H1 (cell line): ENCODE data around the gene IFI27L1. TPM values are rescaled to one million over a fixed set of nuclear protein-coding genes. Genes with fewer than 3 reads are reported as not detected.

Experiments used
- CTCF ChIA-PET: fragments of 300-600 bp; sonication (Branson Sonifier 250); formaldehyde crosslinking; loops from one replicate; lab custom pipeline; 2021; ENCODE audit not compliant: partially characterized antibody; lab: Charles Lee
- POLR2A ChIA-PET: fragments of 300-600 bp; sonication (Branson Sonifier 250); formaldehyde crosslinking; loops from one replicate; lab custom pipeline; 2021; ENCODE audit warnings: inconsistent platforms; ENCODE audit not compliant: partially characterized antibody; lab: Charles Lee
- DNase-seq, 2 experiments: peaks; one replicate each; pipeline versions ENCODE4 v3.0.0 to v3.0.0-alpha.2; 2010 to 2022; ENCODE audit warnings: low spot score in 2 of 2, low read depth in 1 of 2, mixed read lengths in 1 of 2
- FAIRE-seq: peaks from 2 replicates; lab custom pipeline; 2011; peaks lifted over from hg19 to GRCh38; lab: Jason Lieb, UNC
- H2AFZ ChIP-seq: 2 replicates; pipeline ENCODE4 v1.8.1; 2012; ENCODE audit warnings: low read length, inconsistent platforms
- H2AK5ac ChIP-seq: 2 replicates; pipeline ENCODE4 v1.6.1; 2013; ENCODE audit warnings: low read depth, low read length
- H2BK120ac ChIP-seq: replicated peaks from 2 replicates; pipeline ENCODE3; 2013; ENCODE audit warnings: low read depth, low read length, inconsistent platforms
- H2BK12ac ChIP-seq: 2 replicates; pipeline ENCODE4 v1.6.1; 2013; ENCODE audit warnings: low read depth, low read length
- H2BK15ac ChIP-seq: 2 replicates; pipeline ENCODE4 v1.6.1; 2013; ENCODE audit warnings: low read length
- H2BK20ac ChIP-seq: 2 replicates; pipeline ENCODE4 v1.6.1; 2013; ENCODE audit warnings: low read length
- H2BK5ac ChIP-seq: 2 replicates; pipeline ENCODE4 v1.6.1; 2013; ENCODE audit warnings: low read depth, low read length
- H3K14ac ChIP-seq: 2 replicates; pipeline ENCODE4 v1.6.1; 2013; ENCODE audit warnings: inconsistent platforms; ENCODE audit not compliant: insufficient read length
- H3K18ac ChIP-seq: 2 replicates; pipeline ENCODE4 v1.6.1; 2013; ENCODE audit warnings: low read length; ENCODE audit errors: extremely low read depth
- H3K23ac ChIP-seq: 2 replicates; pipeline ENCODE4 v1.6.1; 2013; ENCODE audit warnings: inconsistent platforms; ENCODE audit not compliant: insufficient read length
- H3K23me2 ChIP-seq: 2 replicates; pipeline ENCODE4 v1.6.1; 2013; ENCODE audit warnings: low read depth, low read length
- H3K27ac ChIP-seq: 2 replicates; pipeline ENCODE4 v1.6.1; 2011; ENCODE audit warnings: low read depth, low read length, inconsistent platforms
- H3K27me3 ChIP-seq, 4 experiments: replicated peaks in 1 of 4; 1 replicate in 1 of 4; 2 replicates in 3 of 4; pipeline versions ENCODE4 v1.6.1 to v1.8.1; 2011 to 2013; ENCODE audit warnings: low read length in 3 of 4, mild to moderate bottlenecking in 3 of 4, inconsistent platforms in 2 of 4, mixed read lengths in 2 of 4, moderate library complexity in 1 of 4; ENCODE audit not compliant: control insufficient read depth in 3 of 4, insufficient read depth in 3 of 4; ENCODE audit errors: extremely low read depth in 1 of 4
- H3K36me3 ChIP-seq, 4 experiments: 2 replicates each; pipeline versions ENCODE4 v1.6.1 to v1.8.1; 2011 to 2013; ENCODE audit warnings: mild to moderate bottlenecking in 4 of 4, low read length in 3 of 4, moderate library complexity in 2 of 4, control low read depth in 1 of 4, inconsistent platforms in 1 of 4; ENCODE audit not compliant: insufficient read depth in 4 of 4, control insufficient read depth in 2 of 4
- H3K4ac ChIP-seq: replicated peaks from 2 replicates; pipeline ENCODE3; 2013; ENCODE audit warnings: low read length, low read depth, mixed read lengths, inconsistent platforms; ENCODE audit not compliant: insufficient read length
- H3K4me1 ChIP-seq, 4 experiments: replicated peaks in 1 of 4; 1 replicate in 1 of 4; 2 replicates in 3 of 4; pipeline versions ENCODE4 v1.6.1 to v1.8.1; 2011 to 2013; ENCODE audit warnings: low read length in 3 of 4, inconsistent platforms in 2 of 4, mixed read lengths in 1 of 4; ENCODE audit not compliant: insufficient read depth in 4 of 4, control insufficient read depth in 3 of 4
- H3K4me2 ChIP-seq, 2 experiments: 2 replicates each; pipeline versions ENCODE4 v1.6.1 to v1.8.1; 2011 to 2013; ENCODE audit warnings: low read depth in 2 of 2, low read length in 2 of 2, control low read depth in 1 of 2, inconsistent platforms in 1 of 2, mild to moderate bottlenecking in 1 of 2; ENCODE audit not compliant: insufficient read depth in 1 of 2
- H3K4me3 ChIP-seq, 4 experiments: fragments of 200-600, 300-600 bp in 1 of 4; sonication (generic), shearing (Covaris generic), sonication (Bioruptor Twin) in 1 of 4; 2 replicates each; pipeline versions ENCODE4 v1.5.1 to v1.8.1; 2011 to 2016; ENCODE audit warnings: low read length in 4 of 4, low read depth in 3 of 4, control low read depth in 2 of 4, inconsistent platforms in 2 of 4, mild to moderate bottlenecking in 2 of 4, mixed read lengths in 1 of 4, moderate library complexity in 1 of 4; ENCODE audit not compliant: insufficient read depth in 2 of 4; ENCODE audit errors: extremely low read depth in 1 of 4
- H3K56ac ChIP-seq: replicated peaks from 2 replicates; pipeline ENCODE3; 2013; ENCODE audit warnings: low read depth, mild to moderate bottlenecking, mixed read lengths, low read length, inconsistent platforms; ENCODE audit not compliant: insufficient read length
- H3K79me1 ChIP-seq: 2 replicates; pipeline ENCODE4 v1.6.1; 2013; ENCODE audit warnings: low read depth, low read length, control low read depth
- H3K79me2 ChIP-seq, 2 experiments: 2 replicates each; pipeline versions ENCODE4 v1.6.1 to v1.8.1; 2012 to 2013; ENCODE audit warnings: low read length in 2 of 2, mild to moderate bottlenecking in 2 of 2, inconsistent platforms in 1 of 2; ENCODE audit not compliant: insufficient read depth in 2 of 2, control insufficient read depth in 1 of 2
- H3K9ac ChIP-seq, 4 experiments: replicated peaks in 1 of 4; 1 replicate in 1 of 4; 2 replicates in 3 of 4; pipeline versions ENCODE4 v1.6.1 to v1.8.1; 2011 to 2013; ENCODE audit warnings: low read depth in 3 of 4, low read length in 3 of 4, control low read depth in 2 of 4, mild to moderate bottlenecking in 2 of 4, moderate library complexity in 2 of 4, inconsistent platforms in 1 of 4; ENCODE audit errors: extremely low read depth in 1 of 4
- H3K9me3 ChIP-seq, 2 experiments: 2 replicates each; pipeline versions ENCODE4 v1.6.1 to v1.8.1; 2012 to 2013; ENCODE audit warnings: mild to moderate bottlenecking in 2 of 2, moderate library complexity in 2 of 2, control low read depth in 1 of 2, inconsistent platforms in 1 of 2, low read depth in 1 of 2, low read length in 1 of 2, mixed read lengths in 1 of 2; ENCODE audit not compliant: insufficient read depth in 2 of 2
- H4K20me1 ChIP-seq, 2 experiments: replicated peaks in 1 of 2; 2 replicates each; pipeline versions ENCODE3 to v1.8.1; 2011 to 2013; ENCODE audit warnings: inconsistent platforms in 2 of 2, low read length in 2 of 2, mild to moderate bottlenecking in 1 of 2; ENCODE audit not compliant: insufficient read depth in 2 of 2, control insufficient read depth in 1 of 2
- H4K5ac ChIP-seq: 2 replicates; pipeline ENCODE4 v1.6.1; 2013; ENCODE audit warnings: low read length, low read depth, mixed read lengths, inconsistent platforms; ENCODE audit not compliant: insufficient read length
- H4K8ac ChIP-seq: 2 replicates; pipeline ENCODE4 v1.8.0; 2013; ENCODE audit warnings: mild to moderate bottlenecking, moderate library complexity, low read length, inconsistent platforms; ENCODE audit not compliant: insufficient read depth; ENCODE audit errors: extremely low read depth
- H4K91ac ChIP-seq: replicated peaks from 2 replicates; pipeline ENCODE3; 2013; ENCODE audit warnings: low read length, mixed read lengths, inconsistent platforms; ENCODE audit not compliant: insufficient read length
- CREB1 ChIP-seq: IDR thresholded peaks from 2 replicates; pipeline ENCODE4 v1.6.1; 2012; ENCODE audit warnings: inconsistent platforms
- PHF8 ChIP-seq: fragments of 200-600 bp; sonication (generic); conservative IDR thresholded peaks from 2 replicates; pipeline ENCODE4 v1.7.1; 2012; ENCODE audit warnings: low read depth, mild to moderate bottlenecking, inconsistent platforms, low read length, moderate library complexity
- WGBS, 2 experiments: shearing (Covaris generic) in 1 of 2; methylation state at CpG; one replicate each; pipeline versions ENCODE4 v1.1.6 to v1.1.7; 2013 to 2015; ENCODE audit warnings: low lambda C conversion rate in 2 of 2, mixed read lengths in 2 of 2, inconsistent platforms in 1 of 2, low coverage in 1 of 2, missing lambda C conversion rate in 1 of 2; ENCODE audit not compliant: insufficient replicate concordance in 2 of 2, insufficient coverage in 1 of 2, insufficient read length in 1 of 2; ENCODE audit errors: extremely low coverage in 1 of 2, missing lambda C conversion rate in 1 of 2; 5-methylcytosine and 5-hydroxymethylcytosine counted together
- polyA plus RNA-seq, 7 experiments: library from polyadenylated mRNA; depleted of rRNA in 3 of 7; stranded (reverse) in 5 of 7; unstranded in 2 of 7; fragments of >200 nt in 5 of 7; fragments of 200-250 nt in 2 of 7; gene quantifications; 1 replicate in 5 of 7; 2 replicates in 1 of 7; 4 replicates in 1 of 7; pipeline versions ENCODE4 v1.2.1 to v1.2.3, GENCODE V29; 2011 to 2013; ENCODE audit warnings: missing spikeins in 2 of 7, mixed read lengths in 2 of 7
- total RNA-seq: library from RNA; stranded (reverse); fragmentation: NEBNext Ultra II Directional; extraction: Animal tissue kit (Norgen Biotek cat#: 25700); gene quantifications from 2 replicates; pipeline ENCODE4 v1.2.1, GENCODE V29; 2021

The IFI27L1 gene
- total and polyA plus RNA-seq, 2 of the 8 experiments (the other 6 are each of a cell fraction or from before 2014, with no cell fraction given): 21.2 to 30.5 TPM

- Histone ChIP-seq H3K56ac (no peak overlapping the region), H3K14ac (no peak overlapping the region), H3K4ac (no peak overlapping the region), H4K8ac (no peak overlapping the region), H3K4me2 (no peak overlapping the region), H3K18ac (no peak overlapping the region), H2BK15ac (no peak overlapping the region), H4K20me1 (peaks cover 0 to 5% of the 10 kb centered on the region in 2 experiments), H2BK12ac (no peak overlapping the region), H3K9ac (no peak overlapping the region), H3K79me1 (no peaks in the 10 kb centered on the region), H3K4me1 (no peaks in the 10 kb centered on the region), H4K5ac (no peak overlapping the region), H3K27ac (no peak overlapping the region), H3K23ac (no peak overlapping the region), H3K9me3 (no peaks in the 10 kb centered on the region), H3K4me3 (no peak overlapping the region), H2AK5ac (no peak overlapping the region), H3K79me2 (no peaks in the 10 kb centered on the region), H3K36me3 (peaks cover 19 to 65% (median 36%) of the 10 kb centered on the region in 4 experiments), H4K91ac (no peak overlapping the region), H2BK20ac (no peak overlapping the region), H3K23me2 (no peaks in the 10 kb centered on the region), H3K27me3 (no peaks in the 10 kb centered on the region), H2BK5ac (no peak overlapping the region), H2AFZ (no peak overlapping the region), H2BK120ac (no peak overlapping the region)
- DNase-seq (no peak), FAIRE-seq (no peak)
- ChIA-PET CTCF (interaction anchor here (0.5 to 9.0 kb wide), 6 partner anchors 10 to 324 kb away, joined by 3 to 105 read pairs (median 4); no protein-coding TSS in a partner anchor), POLR2A (interaction anchor here (0.8 kb wide), 1 partner anchor 12 kb away, joined by 3 read pairs; no protein-coding TSS in a partner anchor)
- WGBS, 2 experiments: 85% methylated on average over 6 of the region's 7 CpGs; no CpG with 5 or more reads in 1 of the 2 experiments
- no peak for TF ChIP-seq PHF8
- TF ChIP-seq CREB1: no peak
Measured at GRCh38 chr14:94046696-94047250, 34.3 kb upstream of the IFI27L1 start.
